ENCODE results near the gene HOXA4. TPM values are rescaled to one million over a fixed set of nuclear protein-coding genes. Genes with fewer than 3 reads are reported as not detected.
A peak's percentile ranks its signal among the peaks of the same experiment; 100 is the strongest.

Gene HOXA4
- total and polyA plus RNA-seq, 8 donors = 0.55 to 17.0 (median 4.2) TPM

- Histone ChIP-seq H3K9me3 (no peaks in the 10 kb centered on the region), H3K4me1 (peaks cover 7 to 81% (median 38%) of the 10 kb centered on the region in 4 donors)
- no peak for DNase-seq
Measured at GRCh38 chr7:27126596-27127327, 3.8 kb downstream of the HOXA4 start.

GRCh38 chr7:27125986-27126394 is 4.6 kb downstream of the HOXA4 start:
- Histone ChIP-seq H3K27ac (peak overlapping the region in 4 of 5 donors; percentile 92 to 99 (median 95)), H3K36me3 (no peaks in the 10 kb centered on the region), H3K4me3 (no peak overlapping the region), H3K9me3 (no peaks in the 10 kb centered on the region), H3K4me1 (peaks cover 8 to 79% (median 39%) of the 10 kb centered on the region in 4 donors), H3K27me3 (peaks cover 0 to 89% (median 61%) of the 10 kb centered on the region in 3 donors)
- 44 to 67% (median 54%) methylated on average over 5 of the region's 5 CpGs for WGBS, 5 donors
- no peak for DNase-seq
- no peak for TF ChIP-seq CTCF (IDR thresholded peaks at IDR 0.05)
- no peak for TF ChIP-seq POLR2AphosphoS5 (IDR thresholded peaks at IDR 0.05)
- no peak for TF ChIP-seq EP300 (IDR thresholded peaks at IDR 0.05)
- no peak for TF ChIP-seq POLR2A (IDR thresholded peaks at IDR 0.05)
- intact Hi-C loops (cut with DNase I; ENCODE audit: low total_unique reads) = no loop called here

More at GRCh38 chr7:27126596-27127327, 3.8 kb downstream of the HOXA4 start:
- Histone ChIP-seq H3K27ac (peak overlapping the region in 4 of 5 donors; percentile 23 to 99 (median 95)), H3K36me3 (no peaks in the 10 kb centered on the region), H3K27me3 (peaks cover 0 to 94% (median 68%) of the 10 kb centered on the region in 3 donors), H3K4me3 (no peak overlapping the region)
- 33 to 65% (median 56%) methylated on average over 3 of the region's 3 CpGs for WGBS, 5 donors
- intact Hi-C loops (cut with DNase I; ENCODE audit: low total_unique reads) = no loop called here
- TF ChIP-seq POLR2A (IDR thresholded peaks at IDR 0.05) (no peak), POLR2AphosphoS5 (IDR thresholded peaks at IDR 0.05) (no peak), EP300 (IDR thresholded peaks at IDR 0.05) (no peak), CTCF (IDR thresholded peaks at IDR 0.05) (no peak)

GRCh38 chr7:27124902-27125689 is 5.5 kb downstream of the HOXA4 start:
- no peak overlapping the region for H3K4me3 ChIP-seq
- DNase-seq = no peak
- H3K27me3 ChIP-seq = peaks cover 0 to 88% (median 52%) of the 10 kb centered on the region in 3 donors
- TF ChIP-seq POLR2AphosphoS5 (IDR thresholded peaks at IDR 0.05) = no peak
- no peak for TF ChIP-seq CTCF (IDR thresholded peaks at IDR 0.05)
- no peak for TF ChIP-seq POLR2A (IDR thresholded peaks at IDR 0.05)
- no peak for TF ChIP-seq EP300 (IDR thresholded peaks at IDR 0.05)
- peaks cover 16 to 85% (median 47%) of the 10 kb centered on the region in 4 donors for H3K4me1 ChIP-seq
- peak overlapping the region; percentile 42 to 99 (median 94) for H3K27ac ChIP-seq
- intact Hi-C loops (cut with DNase I; ENCODE audit: low total_unique reads) = no loop called here
- no peaks in the 10 kb centered on the region for H3K9me3 ChIP-seq
- 69 to 81% (median 72%) methylated on average over 8 of the region's 8 CpGs for whole genome bisulfite sequencing, 5 donors
- H3K36me3 ChIP-seq = no peaks in the 10 kb centered on the region

GRCh38 chr7:27124096-27124901 is 6.3 kb downstream of the HOXA4 start:
- DNase-seq = peak in 1 of 2 donors; percentile 73
- intact Hi-C loops (cut with DNase I; ENCODE audit: low total_unique reads) = no loop called here
- Histone ChIP-seq H3K4me1 (peaks cover 19 to 92% (median 53%) of the 10 kb centered on the region in 4 donors), H3K27me3 (peaks cover 0 to 88% (median 45%) of the 10 kb centered on the region in 3 donors), H3K4me3 (peak overlapping the region in 3 of 4 donors; percentile 35 to 40 (median 38)), H3K9me3 (no peaks in the 10 kb centered on the region), H3K27ac (peak overlapping the region; percentile 57 to 99 (median 94)), H3K36me3 (no peaks in the 10 kb centered on the region)
- whole genome bisulfite sequencing, 5 donors = 53 to 67% (median 60%) methylated on average over 40 to 43 of the region's 43 CpGs
- peak in 1 of 3 donors; percentile 65 for TF ChIP-seq POLR2AphosphoS5 (IDR thresholded peaks at IDR 0.05)
- TF ChIP-seq POLR2A (IDR thresholded peaks at IDR 0.05) = no peak
